HAP-1 (cell line): ENCODE results near the gene F12.

ENCODE experiments used
- DNase-seq, 2 experiments: peaks; one replicate each; pipeline ENCODE4 v3.0.0-alpha.2; 2016 to 2020; ENCODE audit warnings: low spot score in 2 of 2
- H3K27me3 ChIP-seq: fragments of 250-450 bp; sonication (Bioruptor Pico); 2 replicates; pipeline ENCODE4 v1.5.1; 2020; ENCODE audit warnings: low read depth, mild to moderate bottlenecking, moderate library complexity
- H3K36me3 ChIP-seq: fragments of 250-450 bp; sonication (Bioruptor Pico); replicated peaks from 2 replicates; pipeline ENCODE4 v1.5.1; 2020; ENCODE audit warnings: mild to moderate bottlenecking
- H3K4me1 ChIP-seq: fragments of 250-450 bp; sonication (Bioruptor Pico); 2 replicates; pipeline ENCODE4 v1.5.1; 2020; ENCODE audit warnings: mild to moderate bottlenecking
- H3K4me3 ChIP-seq: fragments of 250-450 bp; sonication (Bioruptor Pico); 2 replicates; pipeline ENCODE4 v1.5.1; 2020; ENCODE audit warnings: mild to moderate bottlenecking, moderate library complexity
- H3K9me3 ChIP-seq: fragments of 250-450 bp; sonication (Bioruptor Pico); 2 replicates; pipeline ENCODE4 v1.5.1; 2020; ENCODE audit warnings: mild to moderate bottlenecking, moderate library complexity
- in situ Hi-C: fragments of 300-500 bp; cut with MboI; formaldehyde crosslinking; loops from 3 replicates; pipeline ENCODE4 v1.14.3; 2020; ENCODE audit warnings: low sequenced_read_pairs, inconsistent platforms, mixed read lengths

F12 gene

GRCh38 chr5:177442066-177442826 is 32.9 kb upstream of the F12 start:
- no peak overlapping the region for H3K4me3 ChIP-seq
- H3K4me1 ChIP-seq = peaks cover 14% of the 10 kb centered on the region
- in situ Hi-C loops = loop anchor here (10.0 kb wide), 1 partner anchor 127 kb away; the partner anchor contains the start of gene MXD3
- peaks cover 27% of the 10 kb centered on the region for H3K36me3 ChIP-seq
- DNase-seq = no peak
- H3K9me3 ChIP-seq = no peaks in the 10 kb centered on the region
- no peaks in the 10 kb centered on the region for H3K27me3 ChIP-seq

GRCh38 chr5:177440990-177441780 is 31.8 kb upstream of the F12 start:
- DNase-seq = no peak
- H3K27me3 ChIP-seq = no peaks in the 10 kb centered on the region
- peaks cover 12% of the 10 kb centered on the region for H3K4me1 ChIP-seq
- no peaks in the 10 kb centered on the region for H3K9me3 ChIP-seq
- peaks cover 36% of the 10 kb centered on the region for H3K36me3 ChIP-seq
- no peak overlapping the region for H3K4me3 ChIP-seq
- in situ Hi-C loops = loop anchor here (10.0 kb wide), 1 partner anchor 126 kb away; the partner anchor contains the start of gene MXD3

GRCh38 chr5:177440211-177440989 is 31.0 kb upstream of the F12 start:
- H3K4me1 ChIP-seq = peaks cover 8% of the 10 kb centered on the region
- H3K36me3 ChIP-seq = peaks cover 41% of the 10 kb centered on the region
- H3K4me3 ChIP-seq = no peak overlapping the region
- H3K27me3 ChIP-seq = no peaks in the 10 kb centered on the region
- in situ Hi-C loops = loop anchor here (10.0 kb wide), 1 partner anchor 126 kb away; the partner anchor contains the start of gene MXD3
- no peaks in the 10 kb centered on the region for H3K9me3 ChIP-seq
- peak in 1 of 2 experiments; percentile 65 for DNase-seq

- in situ Hi-C loops = loop anchor here (10.0 kb wide), 1 partner anchor 125 kb away; the partner anchor contains the start of gene MXD3
- no peaks in the 10 kb centered on the region for H3K27me3 ChIP-seq
- H3K36me3 ChIP-seq = peaks cover 49% of the 10 kb centered on the region
- H3K9me3 ChIP-seq = no peaks in the 10 kb centered on the region
- no peak overlapping the region for H3K4me3 ChIP-seq
- no peak for DNase-seq
- peaks cover 8% of the 10 kb centered on the region for H3K4me1 ChIP-seq
These were observed 30.2 kb upstream of the F12 start for GRCh38 chr5:177439518-177440053.

GRCh38 chr5:177438468-177438867 is 29.1 kb upstream of the F12 start:
- H3K4me1 ChIP-seq = peaks cover 8% of the 10 kb centered on the region
- H3K36me3 ChIP-seq = peaks cover 61% of the 10 kb centered on the region
- in situ Hi-C loops = no loop called here
- H3K4me3 ChIP-seq = no peak overlapping the region
- no peaks in the 10 kb centered on the region for H3K27me3 ChIP-seq
- no peaks in the 10 kb centered on the region for H3K9me3 ChIP-seq
- no peak for DNase-seq

- DNase-seq = no peak
- no peak overlapping the region for H3K4me3 ChIP-seq
- H3K9me3 ChIP-seq = no peaks in the 10 kb centered on the region
- H3K27me3 ChIP-seq = no peaks in the 10 kb centered on the region
- peaks cover 8% of the 10 kb centered on the region for H3K4me1 ChIP-seq
- in situ Hi-C loops = no loop called here
- H3K36me3 ChIP-seq = peaks cover 69% of the 10 kb centered on the region
These were observed 28.3 kb upstream of the F12 start for GRCh38 chr5:177437623-177438022.

- no peak overlapping the region for H3K4me3 ChIP-seq
These were observed 26.6 kb upstream of the F12 start for GRCh38 chr5:177435847-177436536.

GRCh38 chr5:177434942-177435738 is 25.8 kb upstream of the F12 start:
- Histone ChIP-seq H3K4me3 (no peak overlapping the region), H3K4me1 (peaks cover 6% of the 10 kb centered on the region), H3K27me3 (no peaks in the 10 kb centered on the region), H3K9me3 (no peaks in the 10 kb centered on the region), H3K36me3 (peaks cover 75% of the 10 kb centered on the region)
- DNase-seq = no peak
- in situ Hi-C loops = no loop called here

More at GRCh38 chr5:177435847-177436536, 26.6 kb upstream of the F12 start:
- H3K36me3 ChIP-seq = peaks cover 76% of the 10 kb centered on the region
- H3K27me3 ChIP-seq = no peaks in the 10 kb centered on the region
- DNase-seq = no peak
- peaks cover 8% of the 10 kb centered on the region for H3K4me1 ChIP-seq
- in situ Hi-C loops = no loop called here
- no peaks in the 10 kb centered on the region for H3K9me3 ChIP-seq

- H3K4me1 ChIP-seq = no peaks in the 10 kb centered on the region; the same call in 1 of the 2 replicates
- peaks cover 75% of the 10 kb centered on the region for H3K36me3 ChIP-seq
- H3K9me3 ChIP-seq = no peaks in the 10 kb centered on the region
- in situ Hi-C loops = no loop called here
- no peak for DNase-seq
- no peak overlapping the region for H3K4me3 ChIP-seq
- H3K27me3 ChIP-seq = no peaks in the 10 kb centered on the region
These were observed 25.1 kb upstream of the F12 start for GRCh38 chr5:177434437-177434836.

- in situ Hi-C loops = no loop called here
- DNase-seq = no peak
- H3K9me3 ChIP-seq = no peaks in the 10 kb centered on the region
- peaks cover under 1% of the 10 kb centered on the region; the same call in 1 of the 2 replicates for H3K4me1 ChIP-seq
- H3K36me3 ChIP-seq = peaks cover 75% of the 10 kb centered on the region
- H3K27me3 ChIP-seq = no peaks in the 10 kb centered on the region
- H3K4me3 ChIP-seq = no peak overlapping the region
These were observed 24.4 kb upstream of the F12 start for GRCh38 chr5:177433658-177434217.

- Histone ChIP-seq H3K9me3 (no peaks in the 10 kb centered on the region), H3K36me3 (peaks cover 70% of the 10 kb centered on the region), H3K27me3 (no peaks in the 10 kb centered on the region), H3K4me3 (no peak overlapping the region), H3K4me1 (peaks cover 4% of the 10 kb centered on the region)
- in situ Hi-C loops = no loop called here
- DNase-seq = no peak
These were observed 23.7 kb upstream of the F12 start for GRCh38 chr5:177432839-177433657.
